ENCODE data around the gene SIPA1L3.

DNA sequence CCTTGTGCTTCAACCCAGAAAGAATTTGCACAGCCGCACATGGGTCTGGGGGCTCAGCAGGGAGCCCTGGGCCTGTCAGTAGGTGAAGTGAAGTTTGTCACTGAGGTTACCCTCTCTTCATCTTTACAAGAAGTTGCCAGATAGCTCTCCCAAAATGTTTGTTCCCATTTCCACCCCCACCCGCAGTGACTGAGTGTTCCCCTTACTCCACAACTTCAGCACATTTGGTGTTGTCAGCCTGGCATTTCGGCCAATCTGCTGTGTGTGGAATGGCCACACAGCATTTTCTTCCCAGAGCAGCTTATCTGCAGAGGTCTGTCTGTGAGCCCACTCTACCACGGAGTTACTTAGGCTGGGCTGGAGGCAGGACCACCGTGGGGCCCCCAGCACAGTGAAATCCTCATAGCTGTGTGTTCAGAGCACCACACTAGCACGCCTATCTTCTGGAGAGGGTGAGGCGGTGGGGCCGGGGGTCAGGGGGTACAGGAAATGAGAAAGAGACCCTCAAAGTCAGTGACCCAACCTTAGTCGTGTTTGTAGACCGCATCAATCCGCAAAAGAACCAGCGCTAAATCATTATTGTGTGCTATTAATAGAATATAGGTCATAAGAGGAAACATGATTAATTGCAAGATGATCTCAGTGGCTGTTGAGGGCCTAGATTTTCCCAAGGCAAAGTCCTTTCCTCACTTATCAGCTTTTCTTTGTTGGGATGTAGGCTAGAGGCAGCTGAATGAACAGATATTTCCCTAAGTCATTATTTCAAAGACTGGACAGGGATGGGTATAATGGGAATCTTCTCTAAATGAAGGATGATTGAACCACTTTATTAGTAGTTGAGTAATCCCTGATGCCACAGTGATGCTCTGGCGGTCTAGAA, 116.0 kb downstream of the SIPA1L3 start:
- TF ChIP-seq, protein P1, sequence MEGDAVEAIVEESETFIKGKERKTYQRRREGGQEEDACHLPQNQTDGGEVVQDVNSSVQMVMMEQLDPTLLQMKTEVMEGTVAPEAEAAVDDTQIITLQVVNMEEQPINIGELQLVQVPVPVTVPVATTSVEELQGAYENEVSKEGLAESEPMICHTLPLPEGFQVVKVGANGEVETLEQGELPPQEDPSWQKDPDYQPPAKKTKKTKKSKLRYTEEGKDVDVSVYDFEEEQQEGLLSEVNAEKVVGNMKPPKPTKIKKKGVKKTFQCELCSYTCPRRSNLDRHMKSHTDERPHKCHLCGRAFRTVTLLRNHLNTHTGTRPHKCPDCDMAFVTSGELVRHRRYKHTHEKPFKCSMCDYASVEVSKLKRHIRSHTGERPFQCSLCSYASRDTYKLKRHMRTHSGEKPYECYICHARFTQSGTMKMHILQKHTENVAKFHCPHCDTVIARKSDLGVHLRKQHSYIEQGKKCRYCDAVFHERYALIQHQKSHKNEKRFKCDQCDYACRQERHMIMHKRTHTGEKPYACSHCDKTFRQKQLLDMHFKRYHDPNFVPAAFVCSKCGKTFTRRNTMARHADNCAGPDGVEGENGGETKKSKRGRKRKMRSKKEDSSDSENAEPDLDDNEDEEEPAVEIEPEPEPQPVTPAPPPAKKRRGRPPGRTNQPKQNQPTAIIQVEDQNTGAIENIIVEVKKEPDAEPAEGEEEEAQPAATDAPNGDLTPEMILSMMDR (IDR thresholded peaks at IDR 0.05; ENCODE audit: poor library complexity, severe bottlenecking), result no peak
- no peak for TF ChIP-seq POLR2AphosphoS5 (IDR thresholded peaks at IDR 0.05)
- TF ChIP-seq MXI1 (conservative IDR thresholded peaks at IDR 0.05; ENCODE audit: poor library complexity, severe bottlenecking), result no peak
- no peak for TF ChIP-seq RAD21 (conservative IDR thresholded peaks at IDR 0.05)
- TF ChIP-seq, protein P2, sequence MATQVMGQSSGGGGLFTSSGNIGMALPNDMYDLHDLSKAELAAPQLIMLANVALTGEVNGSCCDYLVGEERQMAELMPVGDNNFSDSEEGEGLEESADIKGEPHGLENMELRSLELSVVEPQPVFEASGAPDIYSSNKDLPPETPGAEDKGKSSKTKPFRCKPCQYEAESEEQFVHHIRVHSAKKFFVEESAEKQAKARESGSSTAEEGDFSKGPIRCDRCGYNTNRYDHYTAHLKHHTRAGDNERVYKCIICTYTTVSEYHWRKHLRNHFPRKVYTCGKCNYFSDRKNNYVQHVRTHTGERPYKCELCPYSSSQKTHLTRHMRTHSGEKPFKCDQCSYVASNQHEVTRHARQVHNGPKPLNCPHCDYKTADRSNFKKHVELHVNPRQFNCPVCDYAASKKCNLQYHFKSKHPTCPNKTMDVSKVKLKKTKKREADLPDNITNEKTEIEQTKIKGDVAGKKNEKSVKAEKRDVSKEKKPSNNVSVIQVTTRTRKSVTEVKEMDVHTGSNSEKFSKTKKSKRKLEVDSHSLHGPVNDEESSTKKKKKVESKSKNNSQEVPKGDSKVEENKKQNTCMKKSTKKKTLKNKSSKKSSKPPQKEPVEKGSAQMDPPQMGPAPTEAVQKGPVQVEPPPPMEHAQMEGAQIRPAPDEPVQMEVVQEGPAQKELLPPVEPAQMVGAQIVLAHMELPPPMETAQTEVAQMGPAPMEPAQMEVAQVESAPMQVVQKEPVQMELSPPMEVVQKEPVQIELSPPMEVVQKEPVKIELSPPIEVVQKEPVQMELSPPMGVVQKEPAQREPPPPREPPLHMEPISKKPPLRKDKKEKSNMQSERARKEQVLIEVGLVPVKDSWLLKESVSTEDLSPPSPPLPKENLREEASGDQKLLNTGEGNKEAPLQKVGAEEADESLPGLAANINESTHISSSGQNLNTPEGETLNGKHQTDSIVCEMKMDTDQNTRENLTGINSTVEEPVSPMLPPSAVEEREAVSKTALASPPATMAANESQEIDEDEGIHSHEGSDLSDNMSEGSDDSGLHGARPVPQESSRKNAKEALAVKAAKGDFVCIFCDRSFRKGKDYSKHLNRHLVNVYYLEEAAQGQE (IDR thresholded peaks at IDR 0.05; ENCODE audit: borderline replicate concordance), result no peak
- TF ChIP-seq SMC3 (conservative IDR thresholded peaks at IDR 0.05; ENCODE audit: poor library complexity), result no peak
- TF ChIP-seq EP300 (conservative IDR thresholded peaks at IDR 0.05; ENCODE audit: poor library complexity, severe bottlenecking), result no peak
- no peak for TF ChIP-seq EZH2 (IDR thresholded peaks at IDR 0.05; ENCODE audit: borderline replicate concordance, insufficient read depth, low read length, poor library complexity, severe bottlenecking)

Measured in neural cell (in vitro differentiated cells).